Smooth muscle cell (in vitro differentiated cells): ENCODE measurements around the gene CCL2. TPM values are rescaled to one million over a fixed set of nuclear protein-coding genes. Genes with fewer than 3 reads are reported as not detected.

Source experiments
- DNase-seq: peaks from one replicate; lab custom pipeline; 2025; ENCODE audit not compliant: unreplicated experiment; lab: John Stamatoyannopoulos, UW
- H2AFZ ChIP-seq: fragments of 200-600 bp; sonication (generic); 2 replicates; pipeline ENCODE4 v1.6.0; 2016; ENCODE audit warnings: antibody characterized with exemption, low read depth, mild to moderate bottlenecking
- H3F3A ChIP-seq: fragments of 200-600 bp; sonication (generic); 2 replicates; pipeline ENCODE4 v1.6.0; 2017; ENCODE audit warnings: antibody characterized with exemption, low read depth
- H3K27ac ChIP-seq: fragments of 200-600 bp; sonication (generic); 2 replicates; pipeline ENCODE4 v1.5.1; 2016; ENCODE audit warnings: low read depth, mild to moderate bottlenecking
- H3K27me3 ChIP-seq: fragments of 200-600 bp; sonication (generic); 2 replicates; pipeline ENCODE4 v1.6.1; 2016; ENCODE audit warnings: low read depth, mild to moderate bottlenecking
- H3K36me3 ChIP-seq: fragments of 200-600 bp; sonication (generic); 2 replicates; pipeline ENCODE4 v1.5.1; 2016; ENCODE audit warnings: low read depth
- H3K4me1 ChIP-seq: fragments of 200-600 bp; sonication (generic); 2 replicates; pipeline ENCODE4 v1.5.1; 2016; ENCODE audit warnings: low read depth
- H3K4me2 ChIP-seq: fragments of 200-600 bp; sonication (generic); 2 replicates; pipeline ENCODE4 v1.6.0; 2016; ENCODE audit warnings: mild to moderate bottlenecking
- H3K4me3 ChIP-seq: fragments of 200-600 bp; sonication (generic); 2 replicates; pipeline ENCODE4 v1.5.1; 2016; ENCODE audit warnings: mild to moderate bottlenecking
- H3K79me2 ChIP-seq: fragments of 200-600 bp; sonication (generic); 2 replicates; pipeline ENCODE4 v1.6.0; 2016; ENCODE audit warnings: low read depth, mild to moderate bottlenecking
- H3K9ac ChIP-seq: fragments of 200-600 bp; sonication (generic); 2 replicates; pipeline ENCODE4 v1.6.0; 2016; ENCODE audit warnings: low read depth
- H3K9me3 ChIP-seq: fragments of 200-600 bp; sonication (generic); replicated peaks from 2 replicates; pipeline ENCODE4 v1.5.1; 2016; ENCODE audit warnings: low read depth
- H4K20me1 ChIP-seq: fragments of 200-600 bp; sonication (generic); 2 replicates; pipeline ENCODE4 v1.6.0; 2016; ENCODE audit warnings: low read depth
- CTCF ChIP-seq: fragments of 200-600 bp; sonication (generic); IDR thresholded peaks from 2 replicates; pipeline ENCODE4 v1.5.1; 2017; ENCODE audit warnings: borderline replicate concordance, mild to moderate bottlenecking, antibody characterized with exemption; ENCODE audit not compliant: insufficient read depth, poor library complexity, severe bottlenecking
- WGBS: methylation state at CpG from one replicate; pipeline ENCODE4 v1.1.7; 2016; ENCODE audit warnings: low lambda C conversion rate; 5-methylcytosine and 5-hydroxymethylcytosine counted together
- polyA plus RNA-seq: library from polyadenylated mRNA; unstranded; fragments of >200 nt; fragmentation: Nextera tagmentation; extraction: Ambion mirVana; gene quantifications from 2 replicates; pipeline ENCODE4 v1.2.1, GENCODE V29; 2016
- total RNA-seq: library from RNA; depleted of rRNA; stranded (reverse); fragments of >200 nt; gene quantifications from 2 replicates; pipeline ENCODE4 v1.2.3, GENCODE V29; 2014

Gene CCL2
- total and polyA plus RNA-seq, 2 experiments from 2014 or later = 33.2 to 36.5 TPM

- WGBS = 0% methylated on average over 1 of the region's 1 CpG
- H3K27ac ChIP-seq = peak overlapping the region; percentile 45
- no peaks in the 10 kb centered on the region for H3K27me3 ChIP-seq
- TF ChIP-seq CTCF = no peak
- no peak overlapping the region for H3K9ac ChIP-seq
- no peak overlapping the region for H2AFZ ChIP-seq
- H3K4me3 ChIP-seq = no peak overlapping the region
- no peak for DNase-seq
- no peak overlapping the region for H3K4me2 ChIP-seq
- no peaks in the 10 kb centered on the region for H3K79me2 ChIP-seq
- no peaks in the 10 kb centered on the region for H3F3A ChIP-seq
- H3K9me3 ChIP-seq = no peaks in the 10 kb centered on the region
- no peaks in the 10 kb centered on the region for H4K20me1 ChIP-seq
- no peaks in the 10 kb centered on the region for H3K36me3 ChIP-seq
- no peaks in the 10 kb centered on the region for H3K4me1 ChIP-seq
Observed at GRCh38 chr17:34275881-34276280, 20.8 kb downstream of the CCL2 start.

- H3K27ac ChIP-seq = no peak overlapping the region
- no peaks in the 10 kb centered on the region for H4K20me1 ChIP-seq
- no peaks in the 10 kb centered on the region for H3K79me2 ChIP-seq
- H3K4me1 ChIP-seq = no peaks in the 10 kb centered on the region
- no peaks in the 10 kb centered on the region for H3K36me3 ChIP-seq
- no peaks in the 10 kb centered on the region for H3F3A ChIP-seq
- no peaks in the 10 kb centered on the region for H3K9me3 ChIP-seq
- H3K4me3 ChIP-seq = no peak overlapping the region
- H3K4me2 ChIP-seq = no peak overlapping the region
- DNase-seq = no peak
- H2AFZ ChIP-seq = no peak overlapping the region
- H3K9ac ChIP-seq = no peak overlapping the region
- 63% methylated on average over 4 of the region's 4 CpGs for WGBS
- no peaks in the 10 kb centered on the region for H3K27me3 ChIP-seq
- TF ChIP-seq CTCF = no peak
Observed at GRCh38 chr17:34276826-34277225, 21.7 kb downstream of the CCL2 start.

GRCh38 chr17:34283571-34283970 lies 28.5 kb downstream of the CCL2 start:
- H3K27ac ChIP-seq = no peak overlapping the region
- no peaks in the 10 kb centered on the region for H3F3A ChIP-seq
- peaks cover 6% of the 10 kb centered on the region for H3K27me3 ChIP-seq
- no peak overlapping the region for H3K4me2 ChIP-seq
- DNase-seq = no peak
- H3K9me3 ChIP-seq = no peaks in the 10 kb centered on the region
- H3K79me2 ChIP-seq = no peaks in the 10 kb centered on the region
- H3K36me3 ChIP-seq = no peaks in the 10 kb centered on the region
- 90% methylated on average over 6 of the region's 6 CpGs for whole genome bisulfite sequencing
- no peak overlapping the region for H3K4me3 ChIP-seq
- H3K4me1 ChIP-seq = no peaks in the 10 kb centered on the region
- H3K9ac ChIP-seq = no peak overlapping the region
- no peak for TF ChIP-seq CTCF
- H2AFZ ChIP-seq = no peak overlapping the region
- H4K20me1 ChIP-seq = no peaks in the 10 kb centered on the region

- Histone ChIP-seq H3K4me2 (no peak within 1 kb of the TSS), H3K4me3 (no peak within 1 kb of the TSS), H3K36me3 (no peaks in the 10 kb centered on the region), H3K9me3 (no peaks in the 10 kb centered on the region), H3F3A (no peaks in the 10 kb centered on the region), H3K27ac (no peak within 1 kb of the TSS), H3K9ac (no peak within 1 kb of the TSS), H3K79me2 (no peaks in the 10 kb centered on the region), H3K27me3 (peaks cover 6% of the 10 kb centered on the region), H3K4me1 (no peaks in the 10 kb centered on the region), H4K20me1 (no peaks in the 10 kb centered on the region), H2AFZ (no peak within 1 kb of the TSS)
- WGBS = 87% methylated on average over 4 of the region's 4 CpGs
- TF ChIP-seq CTCF = no peak
- DNase-seq = no peak
Observed at GRCh38 chr17:34285286-34285792, 30.3 kb downstream of the CCL2 start, which contains the start of gene CCL11. TSS of gene CCL11 (plus strand) at chr17:34285742. CDS start at chr17:34285809, 67 bp downstream.
